Measurements from ENCODE around the gene DCDC1.

DNA sequence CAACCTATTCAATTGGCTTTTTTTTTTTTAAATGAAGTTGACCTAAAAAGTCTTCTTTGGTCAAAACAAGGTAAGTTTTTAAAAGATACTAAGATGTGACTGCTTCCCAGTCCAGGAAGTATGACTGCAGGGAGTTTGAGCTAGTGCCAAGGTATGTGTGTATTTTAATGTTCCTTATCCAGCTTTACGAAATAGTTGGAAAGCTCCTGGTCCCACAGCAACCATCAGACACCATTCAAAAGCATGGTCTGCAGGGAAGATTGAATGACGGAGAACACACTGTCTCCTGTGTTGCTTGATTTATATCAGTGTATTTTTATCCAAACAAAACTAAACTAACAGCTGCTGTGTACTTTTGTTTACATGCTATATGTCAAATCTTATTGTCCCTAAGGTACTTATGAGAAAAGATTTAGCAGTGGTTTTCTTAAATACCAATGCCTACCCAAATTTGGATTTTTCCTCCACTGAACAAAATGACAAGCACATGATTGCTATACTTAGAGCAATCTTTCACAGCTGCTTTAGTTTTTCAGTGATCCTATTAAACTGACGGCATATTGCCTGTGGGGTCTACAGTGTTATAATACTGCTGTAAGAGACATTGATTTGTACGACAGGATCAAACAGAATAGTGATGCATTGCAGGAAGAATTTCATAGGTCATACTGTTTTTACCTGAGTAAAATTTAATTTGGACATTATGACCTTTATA, 122.9 kb downstream of the DCDC1 start:
- TF ChIP-seq, protein P1, sequence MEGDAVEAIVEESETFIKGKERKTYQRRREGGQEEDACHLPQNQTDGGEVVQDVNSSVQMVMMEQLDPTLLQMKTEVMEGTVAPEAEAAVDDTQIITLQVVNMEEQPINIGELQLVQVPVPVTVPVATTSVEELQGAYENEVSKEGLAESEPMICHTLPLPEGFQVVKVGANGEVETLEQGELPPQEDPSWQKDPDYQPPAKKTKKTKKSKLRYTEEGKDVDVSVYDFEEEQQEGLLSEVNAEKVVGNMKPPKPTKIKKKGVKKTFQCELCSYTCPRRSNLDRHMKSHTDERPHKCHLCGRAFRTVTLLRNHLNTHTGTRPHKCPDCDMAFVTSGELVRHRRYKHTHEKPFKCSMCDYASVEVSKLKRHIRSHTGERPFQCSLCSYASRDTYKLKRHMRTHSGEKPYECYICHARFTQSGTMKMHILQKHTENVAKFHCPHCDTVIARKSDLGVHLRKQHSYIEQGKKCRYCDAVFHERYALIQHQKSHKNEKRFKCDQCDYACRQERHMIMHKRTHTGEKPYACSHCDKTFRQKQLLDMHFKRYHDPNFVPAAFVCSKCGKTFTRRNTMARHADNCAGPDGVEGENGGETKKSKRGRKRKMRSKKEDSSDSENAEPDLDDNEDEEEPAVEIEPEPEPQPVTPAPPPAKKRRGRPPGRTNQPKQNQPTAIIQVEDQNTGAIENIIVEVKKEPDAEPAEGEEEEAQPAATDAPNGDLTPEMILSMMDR (IDR thresholded peaks at IDR 0.05) = no peak
- TF ChIP-seq POLR2A (IDR thresholded peaks at IDR 0.05; ENCODE audit: low read length) (no peak), JUN (IDR thresholded peaks at IDR 0.05) (no peak), ZFP36 (IDR thresholded peaks at IDR 0.05; ENCODE audit: borderline replicate concordance, partially characterized antibody) (no peak), RAD21 (conservative IDR thresholded peaks at IDR 0.05 in 1 of 2, IDR thresholded peaks at IDR 0.05 in 1 of 2) (no peak)
- TF ChIP-seq, protein P2, sequence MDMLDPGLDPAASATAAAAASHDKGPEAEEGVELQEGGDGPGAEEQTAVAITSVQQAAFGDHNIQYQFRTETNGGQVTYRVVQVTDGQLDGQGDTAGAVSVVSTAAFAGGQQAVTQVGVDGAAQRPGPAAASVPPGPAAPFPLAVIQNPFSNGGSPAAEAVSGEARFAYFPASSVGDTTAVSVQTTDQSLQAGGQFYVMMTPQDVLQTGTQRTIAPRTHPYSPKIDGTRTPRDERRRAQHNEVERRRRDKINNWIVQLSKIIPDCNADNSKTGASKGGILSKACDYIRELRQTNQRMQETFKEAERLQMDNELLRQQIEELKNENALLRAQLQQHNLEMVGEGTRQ (IDR thresholded peaks at IDR 0.05) = no peak
- TF ChIP-seq, protein P3, sequence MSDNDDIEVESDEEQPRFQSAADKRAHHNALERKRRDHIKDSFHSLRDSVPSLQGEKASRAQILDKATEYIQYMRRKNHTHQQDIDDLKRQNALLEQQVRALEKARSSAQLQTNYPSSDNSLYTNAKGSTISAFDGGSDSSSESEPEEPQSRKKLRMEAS (IDR thresholded peaks at IDR 0.05) = no peak

Measured in A549 (cell line).